ENCODE measurements around the gene IGSF23.

Gene IGSF23

DNA sequence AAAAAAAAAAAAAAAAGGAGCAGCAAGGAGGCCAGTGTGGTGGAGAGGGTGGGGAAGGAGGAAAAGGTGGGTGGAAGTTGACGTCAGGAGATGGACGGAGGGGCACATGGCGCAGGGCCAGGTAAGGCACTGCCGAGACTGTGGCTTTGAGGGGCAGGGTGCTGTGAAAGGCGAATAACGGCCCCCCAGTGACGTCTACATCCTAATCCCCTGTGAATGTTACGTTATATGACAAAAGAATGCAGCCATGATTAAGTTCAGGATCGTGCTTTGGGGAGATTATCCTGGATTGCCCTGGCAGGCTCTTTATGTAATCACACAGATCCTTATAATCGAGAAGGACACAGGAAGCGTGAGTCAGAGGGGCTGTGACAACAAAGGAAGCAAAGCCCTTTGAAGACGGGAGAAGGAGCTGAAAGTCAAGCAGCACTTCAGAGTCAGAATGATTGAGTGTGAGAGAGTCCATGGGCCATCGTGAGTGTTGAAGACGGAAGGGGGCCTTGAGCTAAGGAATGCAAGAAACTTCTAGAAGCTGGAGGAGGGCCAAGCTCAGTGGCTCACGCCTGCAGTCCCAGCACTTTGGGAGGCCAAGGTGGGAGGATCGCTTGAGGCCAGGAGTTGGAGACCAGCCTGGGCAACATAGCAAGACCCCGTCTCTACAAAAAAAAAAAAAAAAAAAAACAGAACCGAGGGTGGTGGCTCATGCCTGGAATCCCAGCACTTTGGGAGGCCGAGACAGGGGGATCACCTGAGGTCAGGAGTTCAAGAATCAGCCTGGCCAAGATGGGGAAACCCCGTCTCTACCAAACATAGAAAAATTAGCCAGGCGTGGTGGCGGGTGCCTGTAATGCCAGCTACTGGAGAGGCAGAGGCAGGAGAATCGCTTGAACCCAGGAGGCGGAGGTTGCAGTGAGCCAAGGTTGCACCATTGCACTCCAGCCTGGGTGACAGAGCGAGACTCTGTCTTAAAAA lies 71.8 kb downstream of the IGSF23 start:
- no peak overlapping the region for H3K4me2 ChIP-seq (ENCODE audit: low read depth, low read length)
- H3K9ac ChIP-seq (ENCODE audit: low read length), result no peak overlapping the region
- H3K27ac ChIP-seq (ENCODE audit: low read length), result no peak overlapping the region

DNA sequence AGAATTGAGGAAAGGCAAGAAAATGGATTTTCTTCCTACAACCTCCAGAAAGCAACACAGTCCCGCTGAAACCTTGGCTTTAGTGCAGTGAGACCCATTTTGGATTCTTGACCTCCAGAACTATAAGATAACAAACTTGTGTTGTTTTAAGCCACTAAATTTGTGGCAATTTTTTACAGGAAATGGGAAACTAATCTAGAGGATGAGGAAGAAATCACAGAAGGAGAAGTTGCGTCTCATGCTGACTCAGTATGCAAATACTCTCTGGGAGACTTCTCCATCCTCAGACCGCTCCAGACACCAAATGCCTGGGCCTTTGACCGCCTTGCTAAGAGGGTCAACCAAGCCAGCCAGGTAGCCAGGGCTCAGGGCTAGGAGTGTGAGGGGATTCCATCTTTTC lies 72.5 kb downstream of the IGSF23 start:
- Histone ChIP-seq H3K4me2 (ENCODE audit: low read depth, low read length) (no peak overlapping the region), H3K27ac (ENCODE audit: low read length) (no peak overlapping the region), H3K9me3 (replicated peaks; ENCODE audit: insufficient read depth, low read length) (no peaks in the 10 kb centered on the region), H3K27me3 (replicated peaks; ENCODE audit: insufficient read depth, low read length) (no peaks in the 10 kb centered on the region), H3K4me3 (ENCODE audit: low read length) (no peak overlapping the region), H3K9ac (ENCODE audit: low read length) (no peak overlapping the region), H3K9me2 (replicated peaks; ENCODE audit: insufficient read depth, low read length) (no peaks in the 10 kb centered on the region), H3K79me2 (ENCODE audit: low read length) (no peaks in the 10 kb centered on the region), H3K36me3 (replicated peaks; ENCODE audit: insufficient read depth, low read length) (no peaks in the 10 kb centered on the region), H3K4me1 (ENCODE audit: low read length) (no peaks in the 10 kb centered on the region), H4K20me1 (ENCODE audit: insufficient read depth, low read length) (no peaks in the 10 kb centered on the region), H3F3A (ENCODE audit: insufficient read depth, low read length) (no peaks in the 10 kb centered on the region), H2AFZ (ENCODE audit: low read length) (no peak overlapping the region)
- DNase-seq, result no peak
- TF ChIP-seq EZH2 (optimal IDR thresholded peaks at IDR 0.05; ENCODE audit: low read depth, low read length) (no peak), EZH2phosphoT487 (IDR thresholded peaks at IDR 0.05; ENCODE audit: low read length) (no peak)
- TF ChIP-seq, protein P1, sequence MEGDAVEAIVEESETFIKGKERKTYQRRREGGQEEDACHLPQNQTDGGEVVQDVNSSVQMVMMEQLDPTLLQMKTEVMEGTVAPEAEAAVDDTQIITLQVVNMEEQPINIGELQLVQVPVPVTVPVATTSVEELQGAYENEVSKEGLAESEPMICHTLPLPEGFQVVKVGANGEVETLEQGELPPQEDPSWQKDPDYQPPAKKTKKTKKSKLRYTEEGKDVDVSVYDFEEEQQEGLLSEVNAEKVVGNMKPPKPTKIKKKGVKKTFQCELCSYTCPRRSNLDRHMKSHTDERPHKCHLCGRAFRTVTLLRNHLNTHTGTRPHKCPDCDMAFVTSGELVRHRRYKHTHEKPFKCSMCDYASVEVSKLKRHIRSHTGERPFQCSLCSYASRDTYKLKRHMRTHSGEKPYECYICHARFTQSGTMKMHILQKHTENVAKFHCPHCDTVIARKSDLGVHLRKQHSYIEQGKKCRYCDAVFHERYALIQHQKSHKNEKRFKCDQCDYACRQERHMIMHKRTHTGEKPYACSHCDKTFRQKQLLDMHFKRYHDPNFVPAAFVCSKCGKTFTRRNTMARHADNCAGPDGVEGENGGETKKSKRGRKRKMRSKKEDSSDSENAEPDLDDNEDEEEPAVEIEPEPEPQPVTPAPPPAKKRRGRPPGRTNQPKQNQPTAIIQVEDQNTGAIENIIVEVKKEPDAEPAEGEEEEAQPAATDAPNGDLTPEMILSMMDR (IDR thresholded peaks at IDR 0.05; ENCODE audit: low read length), result no peak

More for the DNA sequence above, 71.8 kb downstream of the IGSF23 start:
- no peaks in the 10 kb centered on the region for H3F3A ChIP-seq (ENCODE audit: insufficient read depth, low read length)
- TF ChIP-seq EZH2phosphoT487 (IDR thresholded peaks at IDR 0.05; ENCODE audit: low read length) (no peak), EZH2 (optimal IDR thresholded peaks at IDR 0.05; ENCODE audit: low read depth, low read length) (no peak)
- TF ChIP-seq, protein P1 (IDR thresholded peaks at IDR 0.05; ENCODE audit: low read length), result no peak
- no peaks in the 10 kb centered on the region for H3K9me2 ChIP-seq (replicated peaks; ENCODE audit: insufficient read depth, low read length)
- H3K27me3 ChIP-seq (replicated peaks; ENCODE audit: insufficient read depth, low read length), result no peaks in the 10 kb centered on the region
- no peaks in the 10 kb centered on the region for H4K20me1 ChIP-seq (ENCODE audit: insufficient read depth, low read length)
- H3K36me3 ChIP-seq (replicated peaks; ENCODE audit: insufficient read depth, low read length), result no peaks in the 10 kb centered on the region
- no peaks in the 10 kb centered on the region for H3K4me1 ChIP-seq (ENCODE audit: low read length)
- no peaks in the 10 kb centered on the region for H3K79me2 ChIP-seq (ENCODE audit: low read length)
- H3K9me3 ChIP-seq (replicated peaks; ENCODE audit: insufficient read depth, low read length), result no peaks in the 10 kb centered on the region
- no peak overlapping the region for H3K4me3 ChIP-seq (ENCODE audit: low read length)
- DNase-seq, result no peak
- no peak overlapping the region for H2AFZ ChIP-seq (ENCODE audit: low read length)
